Mucosa of rectum (tissue), 2 donors: ENCODE data around the gene CREG2.

Source experiments
- H3K27ac ChIP-seq, 2 donors: one replicate each; pipeline ENCODE4 v1.7.0; 2013; ENCODE audit warnings: inconsistent platforms in 2 of 2, low read depth in 2 of 2, low read length in 2 of 2
- H3K27me3 ChIP-seq, 2 donors: one replicate each; pipeline ENCODE4 v1.7.0; 2013; ENCODE audit warnings: low read length in 2 of 2; ENCODE audit not compliant: control insufficient read depth in 2 of 2, insufficient read depth in 2 of 2
- H3K36me3 ChIP-seq, 2 donors: one replicate each; pipeline ENCODE4 v1.7.0; 2013; ENCODE audit warnings: low read length in 2 of 2; ENCODE audit not compliant: control insufficient read depth in 2 of 2, insufficient read depth in 2 of 2
- H3K4me1 ChIP-seq, 2 donors: one replicate each; pipeline ENCODE4 v1.7.0; 2013; ENCODE audit warnings: low read length in 2 of 2, mild to moderate bottlenecking in 1 of 2; ENCODE audit not compliant: control insufficient read depth in 2 of 2, insufficient read depth in 2 of 2
- H3K4me3 ChIP-seq, 2 donors: one replicate each; pipeline ENCODE4 v1.7.0; 2013; ENCODE audit warnings: low read length in 2 of 2
- H3K9ac ChIP-seq, 2 donors: one replicate each; pipeline ENCODE4 v1.7.0; 2013; ENCODE audit warnings: low read length in 2 of 2, low read depth in 1 of 2, mild to moderate bottlenecking in 1 of 2
- H3K9me3 ChIP-seq, 2 donors: one replicate each; pipeline ENCODE4 v1.7.0; 2013; ENCODE audit warnings: low read length in 2 of 2; ENCODE audit not compliant: control insufficient read depth in 2 of 2
- donor health status: healthy.
- donor health status: Normal muscosa, but diverticular disease.

Gene CREG2

DNA sequence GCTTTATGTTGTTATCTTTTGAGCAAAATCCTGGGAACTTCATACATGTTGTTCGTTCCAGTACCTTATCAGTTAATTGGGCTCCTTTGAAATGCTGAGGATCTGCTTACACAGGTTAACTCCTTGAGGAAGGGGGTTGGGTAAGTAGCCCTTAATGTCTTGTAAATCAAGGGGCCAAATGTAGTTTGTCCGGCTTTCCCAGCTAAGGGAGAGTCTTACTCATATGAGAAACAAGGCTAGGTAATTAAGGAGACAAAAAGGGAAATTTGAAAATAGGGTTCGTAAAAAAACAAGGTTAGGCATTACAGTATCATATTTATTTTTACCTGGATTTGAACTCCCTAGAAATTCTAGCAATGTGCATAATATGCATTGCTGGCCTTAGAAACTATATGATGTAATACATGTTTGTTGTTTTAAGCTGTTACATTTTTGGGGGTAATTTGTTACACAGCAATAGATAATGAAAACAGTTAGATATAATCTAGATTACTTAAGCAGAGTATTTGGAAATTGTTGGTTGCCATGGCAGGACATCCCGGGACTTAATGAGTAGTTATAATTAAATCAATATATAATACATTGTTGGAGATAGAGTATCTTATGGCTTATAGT, 47.9 kb downstream of the CREG2 start:
- Histone ChIP-seq H3K9ac (no peak overlapping the region), H3K36me3 (no peaks in the 10 kb centered on the region), H3K27me3 (no peaks in the 10 kb centered on the region), H3K27ac (no peak overlapping the region), H3K4me1 (no peaks in the 10 kb centered on the region), H3K4me3 (no peak overlapping the region), H3K9me3 (no peaks in the 10 kb centered on the region)

DNA sequence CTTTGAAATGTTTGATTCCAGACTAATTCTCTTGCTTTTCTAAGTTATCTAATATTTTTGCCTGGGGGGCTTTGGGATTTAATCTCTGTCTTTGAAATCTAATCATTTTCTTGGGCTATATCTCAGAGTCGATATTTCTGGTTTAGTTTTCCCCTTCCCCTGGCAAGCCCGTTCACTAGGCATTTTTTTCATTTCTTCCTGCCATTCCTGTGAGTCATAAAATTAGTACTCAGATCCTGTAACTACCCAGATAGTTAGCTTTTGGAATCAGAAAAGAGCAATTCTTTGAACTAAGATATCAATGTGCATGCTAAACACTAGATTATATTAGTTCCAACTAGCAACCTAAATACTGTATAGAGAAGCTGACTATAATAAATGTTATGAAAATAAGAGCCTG, 49.4 kb downstream of the CREG2 start:
- Histone ChIP-seq H3K9me3 (no peaks in the 10 kb centered on the region), H3K4me3 (no peak overlapping the region), H3K36me3 (no peaks in the 10 kb centered on the region), H3K4me1 (no peaks in the 10 kb centered on the region), H3K9ac (no peak overlapping the region), H3K27ac (no peak overlapping the region), H3K27me3 (no peaks in the 10 kb centered on the region)

- no peak overlapping the region for H3K4me3 ChIP-seq
- no peaks in the 10 kb centered on the region for H3K27me3 ChIP-seq
- H3K27ac ChIP-seq: no peak overlapping the region
- no peaks in the 10 kb centered on the region for H3K9me3 ChIP-seq
- H3K36me3 ChIP-seq: no peaks in the 10 kb centered on the region
- peaks cover 13 to 32% of the 10 kb centered on the region in 2 donors for H3K4me1 ChIP-seq
- no peak overlapping the region for H3K9ac ChIP-seq
Measured at GRCh38 chr2:101332885-101333766, 54.2 kb downstream of the CREG2 start.

DNA sequence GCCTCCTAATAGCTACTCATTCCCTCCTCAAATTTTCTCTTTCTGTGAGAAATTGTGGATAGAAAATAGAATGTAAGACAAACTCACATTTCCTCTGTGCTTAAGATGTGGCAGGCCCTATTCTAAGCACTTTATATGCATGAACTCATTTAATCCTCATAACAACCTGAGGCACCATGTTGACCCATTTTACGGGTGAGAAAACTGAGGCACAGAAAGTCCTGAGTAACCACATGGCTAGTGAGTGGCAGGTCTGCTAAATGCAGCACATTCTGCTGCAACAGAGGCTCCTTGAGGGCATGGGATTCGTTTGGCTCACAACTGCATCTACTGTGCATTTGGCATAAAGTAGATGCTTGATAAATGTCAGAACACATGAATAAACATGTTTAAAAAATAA, 56.1 kb downstream of the CREG2 start:
- Histone ChIP-seq H3K4me3 (no peak overlapping the region), H3K9me3 (no peaks in the 10 kb centered on the region), H3K36me3 (no peaks in the 10 kb centered on the region), H3K4me1 (peaks cover 19 to 37% of the 10 kb centered on the region in 2 donors), H3K9ac (no peak overlapping the region), H3K27ac (peak overlapping the region in 1 of 2 donors; percentile 63), H3K27me3 (no peaks in the 10 kb centered on the region)

DNA sequence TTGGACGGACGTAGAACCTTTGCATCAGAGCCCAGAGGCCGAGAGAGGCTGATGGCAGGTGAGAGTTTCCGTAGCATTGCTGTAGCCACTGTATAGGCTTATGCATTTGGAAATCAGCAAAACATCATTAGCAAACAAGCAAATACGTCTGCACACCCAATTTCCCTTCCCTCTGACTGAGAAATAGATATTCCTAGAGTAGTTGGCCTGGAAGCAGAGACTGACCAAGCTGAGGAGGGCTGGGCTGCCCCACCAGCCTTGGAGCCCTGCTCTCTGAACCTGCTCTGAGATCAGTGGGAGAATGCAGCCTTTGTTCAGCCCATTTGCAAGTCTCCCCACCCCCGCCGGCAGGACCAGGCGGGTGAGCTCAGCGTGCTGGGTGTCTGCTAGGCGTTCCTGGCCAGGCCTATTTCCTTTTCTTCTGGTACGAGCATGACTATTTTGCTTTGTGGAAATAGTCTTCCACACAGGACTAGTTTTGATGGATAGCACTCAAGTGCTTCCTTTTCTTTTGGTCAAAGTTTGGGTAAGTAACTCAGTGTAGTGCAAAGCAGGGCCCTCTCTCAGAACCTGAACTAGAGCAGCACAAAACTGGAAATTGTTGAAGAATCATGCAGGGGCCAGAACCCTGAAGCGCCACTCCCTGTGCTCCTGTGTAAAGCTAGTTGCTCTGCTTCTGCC, 56.9 kb downstream of the CREG2 start:
- H3K27me3 ChIP-seq: no peaks in the 10 kb centered on the region
- no peaks in the 10 kb centered on the region for H3K9me3 ChIP-seq
- peak overlapping the region in 1 of 2 donors; percentile 29 for H3K9ac ChIP-seq
- no peaks in the 10 kb centered on the region for H3K36me3 ChIP-seq
- H3K27ac ChIP-seq: peak overlapping the region in 1 of 2 donors; percentile 63
- H3K4me3 ChIP-seq: no peak overlapping the region
- peaks cover 19 to 37% of the 10 kb centered on the region in 2 donors for H3K4me1 ChIP-seq

DNA sequence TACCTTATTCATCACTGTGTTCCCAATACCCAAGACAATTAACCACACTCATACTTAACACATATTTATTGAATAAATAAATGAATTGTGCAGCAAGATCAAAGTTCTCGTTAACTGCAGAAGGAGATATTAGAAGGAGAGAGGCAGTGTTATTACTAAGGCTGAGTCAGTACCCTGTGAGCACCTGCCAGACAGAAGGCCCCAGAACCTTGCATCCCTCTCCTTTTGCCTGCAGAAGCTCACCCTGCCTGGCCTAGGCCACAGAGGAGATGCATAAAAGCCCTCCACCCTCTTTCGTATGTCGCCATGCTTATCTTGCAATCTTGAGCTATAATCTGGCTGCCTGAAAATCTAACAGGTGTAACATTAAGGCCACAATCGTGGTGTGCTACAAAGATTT, 58.3 kb downstream of the CREG2 start:
- Histone ChIP-seq H3K27ac (peak overlapping the region; percentile 70 to 71), H3K4me3 (no peak overlapping the region), H3K27me3 (no peaks in the 10 kb centered on the region), H3K36me3 (no peaks in the 10 kb centered on the region), H3K4me1 (peaks cover 19 to 37% of the 10 kb centered on the region in 2 donors), H3K9ac (no peak overlapping the region), H3K9me3 (no peaks in the 10 kb centered on the region)

GRCh38 chr2:101328474-101329007, 58.8 kb downstream of the CREG2 start:
- peak overlapping the region; percentile 70 to 71 for H3K27ac ChIP-seq
- H3K4me1 ChIP-seq: peaks cover 19 to 37% of the 10 kb centered on the region in 2 donors
- H3K9me3 ChIP-seq: no peaks in the 10 kb centered on the region
- H3K27me3 ChIP-seq: no peaks in the 10 kb centered on the region
- no peaks in the 10 kb centered on the region for H3K36me3 ChIP-seq
- H3K9ac ChIP-seq: no peak overlapping the region
- H3K4me3 ChIP-seq: no peak overlapping the region

DNA sequence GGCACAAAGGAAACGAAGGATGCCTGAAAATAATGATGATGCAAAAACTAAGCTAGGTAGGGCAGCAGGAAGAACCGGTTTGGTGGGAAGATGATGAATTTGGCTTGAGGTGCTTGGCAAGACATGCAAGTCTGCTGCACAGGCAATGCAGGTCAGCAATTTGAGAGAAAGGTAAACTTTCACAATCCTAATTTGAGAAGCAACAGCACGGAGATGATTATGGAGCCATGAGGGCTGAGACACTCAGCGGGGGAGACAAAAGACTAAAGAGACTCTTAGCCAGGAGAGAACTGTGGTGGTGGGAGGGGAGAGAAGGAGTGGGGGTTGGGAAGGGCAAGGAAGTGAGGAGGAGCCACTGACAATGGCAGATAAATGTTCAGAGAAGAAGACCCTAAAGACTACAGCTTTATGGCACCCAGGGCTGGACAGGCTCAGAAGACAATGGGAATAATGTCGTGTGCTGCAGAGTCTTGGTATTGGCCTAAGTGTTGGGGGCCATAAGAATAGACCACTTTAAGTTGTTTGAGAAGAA, 59.4 kb downstream of the CREG2 start:
- peak overlapping the region; percentile 70 to 71 for H3K27ac ChIP-seq
- H3K27me3 ChIP-seq: no peaks in the 10 kb centered on the region
- H3K9me3 ChIP-seq: no peaks in the 10 kb centered on the region
- H3K4me1 ChIP-seq: peaks cover 19 to 37% of the 10 kb centered on the region in 2 donors
- peak overlapping the region; percentile 6 to 9 for H3K4me3 ChIP-seq
- no peaks in the 10 kb centered on the region for H3K36me3 ChIP-seq
- H3K9ac ChIP-seq: no peak overlapping the region

DNA sequence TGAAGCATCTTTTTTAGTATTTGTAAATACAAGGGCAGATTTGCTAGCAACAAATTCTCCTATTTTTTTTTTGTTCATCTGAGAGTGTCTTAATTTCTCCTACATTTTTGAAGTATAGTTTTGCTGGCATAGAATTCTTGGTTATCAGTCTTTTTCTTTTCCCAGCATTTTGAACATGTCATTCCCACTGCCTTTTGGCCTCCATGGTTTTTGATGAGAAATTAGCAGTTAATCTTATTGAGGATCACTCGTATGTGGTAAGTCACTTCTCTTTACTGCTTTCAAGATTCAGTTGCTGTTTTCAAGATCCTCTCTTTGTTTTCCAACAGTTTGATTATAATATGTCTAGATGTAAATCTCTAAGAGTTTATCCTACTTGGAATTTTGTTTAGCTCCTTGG, 61.9 kb downstream of the CREG2 start:
- Histone ChIP-seq H3K9ac (no peak overlapping the region), H3K36me3 (no peaks in the 10 kb centered on the region), H3K27me3 (no peaks in the 10 kb centered on the region), H3K27ac (no peak overlapping the region), H3K9me3 (no peaks in the 10 kb centered on the region), H3K4me3 (no peak overlapping the region), H3K4me1 (peaks cover 12 to 28% of the 10 kb centered on the region in 2 donors)
